ENCODE measurements around the gene COX6B2. TPM values are rescaled to one million over a fixed set of nuclear protein-coding genes. Genes with fewer than 3 reads are reported as not detected.

The COX6B2 gene
- total RNA-seq, 1 donor from 2014 or later: 0.87 TPM

- Mint-ChIP-seq H3K4me1 (ENCODE audit: unreplicated experiment) (peaks cover 24% of the 10 kb centered on the region), H3K9me3 (peaks cover 6% of the 10 kb centered on the region), H3K4me3 (peak overlapping the region; percentile 100), H3K27ac (peak overlapping the region; percentile 99), H3K36me3 (peaks cover 16% of the 10 kb centered on the region), H3K27me3 (peaks cover 7% of the 10 kb centered on the region)
- peak; percentile 92 for DNase-seq (ENCODE audit: extremely low spot score, unreplicated experiment)
- TF ChIP-seq, protein P1, sequence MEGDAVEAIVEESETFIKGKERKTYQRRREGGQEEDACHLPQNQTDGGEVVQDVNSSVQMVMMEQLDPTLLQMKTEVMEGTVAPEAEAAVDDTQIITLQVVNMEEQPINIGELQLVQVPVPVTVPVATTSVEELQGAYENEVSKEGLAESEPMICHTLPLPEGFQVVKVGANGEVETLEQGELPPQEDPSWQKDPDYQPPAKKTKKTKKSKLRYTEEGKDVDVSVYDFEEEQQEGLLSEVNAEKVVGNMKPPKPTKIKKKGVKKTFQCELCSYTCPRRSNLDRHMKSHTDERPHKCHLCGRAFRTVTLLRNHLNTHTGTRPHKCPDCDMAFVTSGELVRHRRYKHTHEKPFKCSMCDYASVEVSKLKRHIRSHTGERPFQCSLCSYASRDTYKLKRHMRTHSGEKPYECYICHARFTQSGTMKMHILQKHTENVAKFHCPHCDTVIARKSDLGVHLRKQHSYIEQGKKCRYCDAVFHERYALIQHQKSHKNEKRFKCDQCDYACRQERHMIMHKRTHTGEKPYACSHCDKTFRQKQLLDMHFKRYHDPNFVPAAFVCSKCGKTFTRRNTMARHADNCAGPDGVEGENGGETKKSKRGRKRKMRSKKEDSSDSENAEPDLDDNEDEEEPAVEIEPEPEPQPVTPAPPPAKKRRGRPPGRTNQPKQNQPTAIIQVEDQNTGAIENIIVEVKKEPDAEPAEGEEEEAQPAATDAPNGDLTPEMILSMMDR (conservative IDR thresholded peaks at IDR 0.05): no peak
Observed at GRCh38 chr19:55384920-55385723, 30.6 kb upstream of the COX6B2 start.

DNA sequence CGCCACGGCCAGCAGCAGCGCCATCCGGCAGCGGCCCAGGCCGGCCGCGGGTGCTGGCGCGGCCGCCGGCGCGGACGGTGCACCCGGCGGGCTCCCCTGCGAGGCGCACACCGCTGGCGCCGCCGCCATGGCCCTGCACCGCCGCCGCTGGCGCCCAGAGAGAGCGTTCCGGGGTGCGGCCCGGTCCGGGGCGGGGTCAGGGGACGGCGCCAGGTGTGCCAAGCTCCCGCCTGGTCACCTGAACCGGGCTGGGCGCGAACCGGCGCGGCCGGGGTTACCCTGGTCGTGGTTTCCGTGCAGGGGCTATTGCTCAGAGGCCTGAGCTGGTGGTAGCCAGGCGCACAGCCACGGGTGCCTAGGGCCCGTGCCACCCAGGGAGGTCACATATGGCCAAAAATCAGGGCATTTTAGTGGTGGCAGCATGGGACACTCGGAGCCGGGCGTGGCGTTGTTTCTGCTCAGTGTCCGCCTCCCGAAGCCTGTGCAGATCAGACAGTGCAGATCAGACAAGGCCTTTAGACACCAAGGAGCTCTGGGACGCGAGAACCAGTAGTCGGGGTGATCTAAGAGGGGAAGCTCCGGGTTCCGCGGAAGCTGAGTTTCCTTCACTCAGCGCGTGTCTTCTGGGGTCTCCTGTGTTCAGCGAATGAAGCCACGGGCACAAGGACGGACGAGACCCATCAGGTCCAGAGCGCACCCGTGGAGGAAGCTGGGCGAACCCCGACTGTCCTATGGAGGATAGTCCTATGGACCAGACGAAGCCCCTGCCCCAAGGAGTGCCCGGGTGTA, 29.8 kb upstream of the COX6B2 start, which contains the start of gene TMEM238:
TMEM238 (minus strand) TSS at position 162 of the 789 bp plus-strand sequence; CDS start at position 129, 33 bp downstream.
- peak within 1 kb of the TSS; percentile 100 for H3K4me3 Mint-ChIP-seq
- peaks cover 10% of the 10 kb centered on the region for H3K27me3 Mint-ChIP-seq
- DNase-seq (ENCODE audit: extremely low spot score, unreplicated experiment): no peak
- peak within 1 kb of the TSS; percentile 99 for H3K27ac Mint-ChIP-seq
- H3K36me3 Mint-ChIP-seq: peaks cover 16% of the 10 kb centered on the region
- H3K9me3 Mint-ChIP-seq: peaks cover 6% of the 10 kb centered on the region
- peaks cover 18% of the 10 kb centered on the region for H3K4me1 Mint-ChIP-seq (ENCODE audit: unreplicated experiment)
- TF ChIP-seq, protein P1 (conservative IDR thresholded peaks at IDR 0.05): no peak

- Mint-ChIP-seq H3K27ac (peak overlapping the region; percentile 40), H3K4me1 (ENCODE audit: unreplicated experiment) (peaks cover 18% of the 10 kb centered on the region), H3K4me3 (peak overlapping the region; percentile 85), H3K27me3 (peaks cover 14% of the 10 kb centered on the region), H3K36me3 (peaks cover 16% of the 10 kb centered on the region), H3K9me3 (peaks cover 6% of the 10 kb centered on the region)
- TF ChIP-seq, protein P1 (conservative IDR thresholded peaks at IDR 0.05): peak; percentile 25
- DNase-seq (ENCODE audit: extremely low spot score, unreplicated experiment): no peak
Observed at GRCh38 chr19:55383279-55384130, 29.0 kb upstream of the COX6B2 start.

GRCh38 chr19:55382522-55383054, 28.1 kb upstream of the COX6B2 start:
- H3K9me3 Mint-ChIP-seq: peaks cover 6% of the 10 kb centered on the region
- TF ChIP-seq, protein P1 (conservative IDR thresholded peaks at IDR 0.05): no peak
- H3K27me3 Mint-ChIP-seq: peaks cover 17% of the 10 kb centered on the region
- no peak for DNase-seq (ENCODE audit: extremely low spot score, unreplicated experiment)
- peaks cover 17% of the 10 kb centered on the region for H3K4me1 Mint-ChIP-seq (ENCODE audit: unreplicated experiment)
- H3K4me3 Mint-ChIP-seq: peak overlapping the region; percentile 85
- peak overlapping the region; percentile 40 for H3K27ac Mint-ChIP-seq
- H3K36me3 Mint-ChIP-seq: peaks cover 16% of the 10 kb centered on the region

DNA sequence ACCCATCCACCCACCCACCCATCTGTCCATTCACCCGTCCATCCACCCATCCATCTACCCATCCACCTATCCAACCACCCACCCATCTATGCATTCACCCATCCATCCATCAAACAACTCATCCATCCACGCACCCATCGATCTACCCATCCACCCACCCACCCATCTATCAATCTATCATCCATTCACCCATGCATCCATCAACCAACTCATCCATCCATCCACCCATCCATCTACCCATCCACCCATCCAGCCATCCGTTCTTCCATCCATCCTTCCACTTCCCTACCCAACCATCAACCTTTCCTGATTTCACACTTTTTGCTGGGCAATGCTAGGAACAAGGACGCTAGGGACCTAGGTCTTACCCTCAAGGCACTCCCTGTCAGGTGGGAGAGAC, 27.5 kb upstream of the COX6B2 start:
- peak overlapping the region; percentile 40 for H3K27ac Mint-ChIP-seq
- peaks cover 6% of the 10 kb centered on the region for H3K9me3 Mint-ChIP-seq
- H3K36me3 Mint-ChIP-seq: peaks cover 16% of the 10 kb centered on the region
- TF ChIP-seq, protein P1 (conservative IDR thresholded peaks at IDR 0.05): no peak
- peaks cover 17% of the 10 kb centered on the region for H3K27me3 Mint-ChIP-seq
- peaks cover 12% of the 10 kb centered on the region for H3K4me1 Mint-ChIP-seq (ENCODE audit: unreplicated experiment)
- peak overlapping the region; percentile 85 for H3K4me3 Mint-ChIP-seq
- no peak for DNase-seq (ENCODE audit: extremely low spot score, unreplicated experiment)

Measured in type B pancreatic cell (in vitro differentiated cells).